Stimulated activated CD4-positive, alpha-beta T cell treated with anti-CD3 and anti-CD28 coated beads, Interleukin-15, amount 100 ng/mL, for 48 hours (primary cell): ENCODE results near the gene EEF1A2.

ENCODE experiments used
- DNase-seq, 2 donors: peaks; one replicate each; pipeline ENCODE4 v3.0.0-alpha.2; 2020; ENCODE audit warnings: low read depth in 2 of 2

EEF1A2 gene

GRCh38 chr20:63469713-63470101 is 29.2 kb downstream of the EEF1A2 start:
- DNase-seq: no peak

- no peak for DNase-seq
Measured at GRCh38 chr20:63469019-63469712, 29.7 kb downstream of the EEF1A2 start.

GRCh38 chr20:63468421-63468820 is 30.5 kb downstream of the EEF1A2 start:
- DNase-seq: no peak

GRCh38 chr20:63467294-63468083 is 31.4 kb downstream of the EEF1A2 start:
- DNase-seq: no peak

- DNase-seq: no peak
Measured at GRCh38 chr20:63466861-63467260, 32.0 kb downstream of the EEF1A2 start.

- DNase-seq: no peak
Measured at GRCh38 chr20:63466250-63466825, 32.5 kb downstream of the EEF1A2 start.

GRCh38 chr20:63465380-63466249 is 33.3 kb downstream of the EEF1A2 start:
- DNase-seq: no peak

GRCh38 chr20:63464289-63464635 is 34.6 kb downstream of the EEF1A2 start:
- no peak for DNase-seq

GRCh38 chr20:63463400-63464288 is 35.2 kb downstream of the EEF1A2 start:
- DNase-seq: no peak

GRCh38 chr20:63462244-63462643 is 36.6 kb downstream of the EEF1A2 start:
- no peak for DNase-seq

GRCh38 chr20:63461104-63461763 is 37.6 kb downstream of the EEF1A2 start:
- no peak for DNase-seq

GRCh38 chr20:63459070-63459380 is 39.9 kb downstream of the EEF1A2 start:
- no peak for DNase-seq

GRCh38 chr20:63458170-63459069 is 40.5 kb downstream of the EEF1A2 start:
- no peak for DNase-seq

GRCh38 chr20:63457737-63458136 is 41.1 kb downstream of the EEF1A2 start:
- DNase-seq: no peak

- DNase-seq: no peak
Measured at GRCh38 chr20:63456429-63457284, 42.2 kb downstream of the EEF1A2 start.

- no peak for DNase-seq
Measured at GRCh38 chr20:63455568-63455859, 43.4 kb downstream of the EEF1A2 start.

- no peak for DNase-seq
Measured at GRCh38 chr20:63454731-63455567, 43.9 kb downstream of the EEF1A2 start.
